HL-60 (cell line): ENCODE measurements around the gene DENND1A.

Source experiments
- DNase-seq, 2 experiments: peaks; one replicate each; pipeline ENCODE4 v3.0.0-alpha.2; 2010 to 2020; ENCODE audit warnings: low read depth in 1 of 2, low spot score in 1 of 2
- H3K27ac ChIP-seq: fragments of 250-450 bp; sonication (Bioruptor Pico); replicated peaks from 2 replicates; pipeline ENCODE4 v1.5.1; 2020; ENCODE audit warnings: mild to moderate bottlenecking, moderate library complexity
- H3K27me3 ChIP-seq: fragments of 250-450 bp; sonication (Bioruptor Pico); 2 replicates; pipeline ENCODE4 v1.5.1; 2021; ENCODE audit warnings: mild to moderate bottlenecking, moderate library complexity; ENCODE audit not compliant: insufficient read depth, poor library complexity, severe bottlenecking
- H3K4me3 ChIP-seq: replicated peaks from 2 replicates; pipeline ENCODE4 v1.5.1; 2011; ENCODE audit warnings: mild to moderate bottlenecking, control low read depth, low read length; ENCODE audit not compliant: insufficient read depth
- CTCF ChIP-seq: IDR thresholded peaks from one replicate; pipeline ENCODE4 v1.5.1; 2011; ENCODE audit warnings: low read length, control low read depth, inconsistent platforms; ENCODE audit not compliant: insufficient read depth
- GABPA ChIP-seq: IDR thresholded peaks from 2 replicates; pipeline ENCODE4 v1.6.1; 2012; ENCODE audit warnings: low read depth
- POLR2AphosphoS5 ChIP-seq: IDR thresholded peaks from 2 replicates; pipeline ENCODE4 v1.6.1; 2012; ENCODE audit warnings: low read depth
- REST ChIP-seq: IDR thresholded peaks from 2 replicates; pipeline ENCODE4 v1.6.1; 2012; ENCODE audit warnings: low read depth; ENCODE audit not compliant: insufficient replicate concordance
- SPI1 ChIP-seq: IDR thresholded peaks from 2 replicates; pipeline ENCODE4 v1.6.1; 2012; ENCODE audit warnings: low read depth, mild to moderate bottlenecking, borderline replicate concordance

Gene DENND1A

DNA sequence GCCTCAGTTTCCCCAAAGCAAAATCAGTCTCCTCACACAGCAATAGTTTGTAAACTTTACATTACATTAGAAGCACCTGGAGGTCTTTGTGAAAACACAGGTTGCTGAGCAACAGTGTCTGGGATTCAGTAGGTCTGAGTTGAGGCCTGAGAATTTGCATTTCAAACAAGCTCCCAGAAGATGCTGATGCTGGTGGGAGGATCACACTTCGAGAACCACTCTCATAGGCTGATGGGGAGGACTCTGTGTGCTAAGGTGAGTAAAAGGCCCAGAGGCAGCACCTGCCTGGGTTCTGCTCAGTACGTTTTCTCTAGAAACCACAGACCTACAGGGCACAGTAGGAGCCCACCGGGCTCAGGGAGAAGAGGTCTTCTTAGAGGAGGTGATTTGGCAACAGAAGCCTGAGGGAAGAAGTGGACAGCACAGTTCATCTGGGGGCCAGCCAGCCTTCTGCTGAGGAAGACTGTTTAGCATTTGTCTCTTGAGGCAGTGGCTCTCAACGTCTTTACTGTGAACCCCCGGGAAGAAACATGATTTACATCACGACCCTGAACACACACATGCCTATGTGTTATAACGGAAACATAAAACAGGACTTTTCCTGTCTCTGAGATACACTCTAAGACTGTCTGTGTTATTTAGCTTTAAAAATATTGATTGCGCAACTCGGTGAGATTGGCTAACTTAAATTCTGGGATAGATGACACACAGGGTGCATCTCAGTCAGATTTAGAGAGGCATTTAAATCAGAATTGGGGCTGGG, 24.8 kb upstream of the DENND1A start:
- Histone ChIP-seq H3K27me3 (no peaks in the 10 kb centered on the region), H3K27ac (no peak overlapping the region), H3K4me3 (no peak overlapping the region)
- DNase-seq: peak in 1 of 2 experiments; percentile 7
- TF ChIP-seq POLR2AphosphoS5 (no peak), REST (no peak), CTCF (no peak), GABPA (no peak), SPI1 (no peak)

- TF ChIP-seq POLR2AphosphoS5: no peak
- no peak for TF ChIP-seq REST
- no peak for TF ChIP-seq SPI1
- TF ChIP-seq GABPA: no peak
- TF ChIP-seq CTCF: no peak
- H3K27ac ChIP-seq: no peak overlapping the region
- H3K27me3 ChIP-seq: no peaks in the 10 kb centered on the region
Observed at GRCh38 chr9:123952641-123953495, 22.9 kb upstream of the DENND1A start.

GRCh38 chr9:123948286-123948685, 18.4 kb upstream of the DENND1A start:
- Histone ChIP-seq H3K27ac (no peak overlapping the region), H3K27me3 (no peaks in the 10 kb centered on the region), H3K4me3 (no peak overlapping the region)
- no peak for DNase-seq
- TF ChIP-seq REST (no peak), SPI1 (no peak), POLR2AphosphoS5 (no peak)

More at GRCh38 chr9:123952641-123953495, 22.9 kb upstream of the DENND1A start:
- no peak overlapping the region for H3K4me3 ChIP-seq
- no peak for DNase-seq
